WI38 (cell line): ENCODE data around the gene CA11.
"Not testable (repeated sequence)": the region's sequence is repeated elsewhere in the genome, so short reads cannot be mapped to it uniquely, and the experiment has no call there.

Source experiments
- H3K4me3 ChIP-seq: 2 replicates; pipeline ENCODE4 v1.5.1; 2011; ENCODE audit warnings: low read depth, mild to moderate bottlenecking, control low read depth, low read length
- TF ChIP-seq, protein P1 (sequence below): IDR thresholded peaks from 2 replicates; pipeline ENCODE4 v1.5.1; 2012; ENCODE audit warnings: low read depth, mild to moderate bottlenecking, control low read depth, low read length

The CA11 gene

DNA sequence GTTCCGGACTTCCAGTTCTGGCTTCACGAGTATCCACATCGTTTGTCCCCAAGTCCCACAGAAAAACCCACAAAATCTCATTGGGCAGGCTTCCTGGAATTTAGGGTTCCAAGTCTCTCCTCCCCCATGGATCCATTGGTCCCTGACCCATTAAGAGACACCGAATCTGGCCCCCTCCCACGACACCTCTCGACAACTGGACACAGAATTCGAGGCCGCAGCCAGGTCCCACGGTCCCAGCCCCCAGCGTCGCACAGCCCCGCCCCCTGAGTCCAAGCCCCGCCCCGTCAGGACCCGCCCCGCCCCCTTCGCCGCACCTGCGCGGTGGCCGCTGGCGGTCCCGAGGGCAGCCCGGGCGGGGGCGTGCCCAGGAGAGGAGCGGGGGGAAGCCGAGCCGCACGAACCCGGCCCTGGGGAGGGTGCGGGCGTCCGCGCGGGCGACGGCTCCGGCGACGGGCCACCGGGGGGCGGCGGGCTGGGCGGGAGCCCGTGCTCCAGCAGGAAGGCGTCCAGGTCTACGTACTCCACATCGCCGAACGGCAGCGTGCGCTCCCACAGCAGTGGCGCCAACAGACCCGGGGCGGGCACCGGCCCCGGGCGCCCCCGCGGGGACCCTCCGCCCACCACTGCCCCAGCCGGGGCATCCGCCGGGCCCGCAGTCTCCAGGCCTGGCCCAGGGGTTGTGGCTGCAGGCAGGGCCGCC, 10.6 kb downstream of the CA11 start:
- TF ChIP-seq, protein P1, sequence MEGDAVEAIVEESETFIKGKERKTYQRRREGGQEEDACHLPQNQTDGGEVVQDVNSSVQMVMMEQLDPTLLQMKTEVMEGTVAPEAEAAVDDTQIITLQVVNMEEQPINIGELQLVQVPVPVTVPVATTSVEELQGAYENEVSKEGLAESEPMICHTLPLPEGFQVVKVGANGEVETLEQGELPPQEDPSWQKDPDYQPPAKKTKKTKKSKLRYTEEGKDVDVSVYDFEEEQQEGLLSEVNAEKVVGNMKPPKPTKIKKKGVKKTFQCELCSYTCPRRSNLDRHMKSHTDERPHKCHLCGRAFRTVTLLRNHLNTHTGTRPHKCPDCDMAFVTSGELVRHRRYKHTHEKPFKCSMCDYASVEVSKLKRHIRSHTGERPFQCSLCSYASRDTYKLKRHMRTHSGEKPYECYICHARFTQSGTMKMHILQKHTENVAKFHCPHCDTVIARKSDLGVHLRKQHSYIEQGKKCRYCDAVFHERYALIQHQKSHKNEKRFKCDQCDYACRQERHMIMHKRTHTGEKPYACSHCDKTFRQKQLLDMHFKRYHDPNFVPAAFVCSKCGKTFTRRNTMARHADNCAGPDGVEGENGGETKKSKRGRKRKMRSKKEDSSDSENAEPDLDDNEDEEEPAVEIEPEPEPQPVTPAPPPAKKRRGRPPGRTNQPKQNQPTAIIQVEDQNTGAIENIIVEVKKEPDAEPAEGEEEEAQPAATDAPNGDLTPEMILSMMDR = no peak
- H3K4me3 ChIP-seq = peak overlapping the region; percentile 58

DNA sequence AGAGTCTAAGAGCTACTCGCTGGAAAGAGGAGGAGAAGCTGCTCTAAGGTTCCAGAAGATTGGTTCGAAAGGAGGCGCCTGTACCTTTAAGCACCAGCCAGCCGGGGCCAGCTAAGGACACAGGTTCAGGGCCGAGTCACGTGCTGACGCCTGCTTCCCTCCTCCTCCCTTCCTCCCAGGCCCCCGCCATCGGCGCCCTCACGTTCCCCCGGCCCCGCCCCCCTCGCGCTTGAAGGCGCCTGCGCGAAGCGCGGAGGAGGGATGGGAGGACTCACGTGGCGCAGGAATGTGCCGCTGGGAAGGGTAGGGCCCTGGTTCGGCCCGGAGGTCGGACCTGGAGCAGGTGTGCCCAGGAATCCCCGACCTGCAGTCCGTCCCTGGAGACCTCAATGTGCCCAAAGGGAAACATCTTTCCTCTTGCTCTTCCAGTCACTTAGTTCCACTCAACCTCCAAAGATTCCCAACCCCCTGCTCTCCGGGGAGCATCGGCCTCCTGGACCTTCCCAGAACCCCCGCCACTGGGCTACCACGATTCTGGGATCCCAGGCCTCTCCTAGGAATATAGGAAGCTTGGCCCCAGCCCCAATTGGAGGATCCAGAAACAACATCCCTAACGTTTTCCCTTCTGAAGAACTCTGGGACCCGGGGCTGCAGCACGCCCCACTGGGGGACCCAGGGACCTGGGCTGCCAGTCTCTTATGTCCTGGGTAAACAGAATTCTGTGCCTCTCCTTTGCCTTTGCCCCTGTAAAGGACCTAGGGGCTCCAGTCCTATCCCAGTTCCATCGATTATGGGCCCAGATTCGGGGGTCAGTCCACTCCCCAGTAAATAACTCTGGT, 11.3 kb downstream of the CA11 start:
- TF ChIP-seq, protein P1 = no peak
- peak overlapping the region; percentile 16; the same call in 1 of the 2 replicates for H3K4me3 ChIP-seq

DNA sequence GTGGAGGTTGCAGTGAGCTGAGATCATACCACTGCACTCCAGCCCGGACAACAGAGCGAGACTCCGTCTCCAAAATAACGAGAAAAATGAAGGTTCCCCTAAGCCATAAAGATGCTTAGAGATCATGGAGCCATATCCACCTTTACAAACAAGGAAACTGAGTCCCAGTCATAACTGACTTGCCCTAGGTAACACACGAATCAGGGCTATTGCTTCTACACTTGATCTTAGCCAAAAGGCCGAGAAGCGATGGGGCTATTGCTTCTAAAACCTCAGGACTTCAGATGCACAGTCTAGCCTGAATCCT, 12.0 kb downstream of the CA11 start:
- no peak overlapping the region for H3K4me3 ChIP-seq
- TF ChIP-seq, protein P1 = no peak

DNA sequence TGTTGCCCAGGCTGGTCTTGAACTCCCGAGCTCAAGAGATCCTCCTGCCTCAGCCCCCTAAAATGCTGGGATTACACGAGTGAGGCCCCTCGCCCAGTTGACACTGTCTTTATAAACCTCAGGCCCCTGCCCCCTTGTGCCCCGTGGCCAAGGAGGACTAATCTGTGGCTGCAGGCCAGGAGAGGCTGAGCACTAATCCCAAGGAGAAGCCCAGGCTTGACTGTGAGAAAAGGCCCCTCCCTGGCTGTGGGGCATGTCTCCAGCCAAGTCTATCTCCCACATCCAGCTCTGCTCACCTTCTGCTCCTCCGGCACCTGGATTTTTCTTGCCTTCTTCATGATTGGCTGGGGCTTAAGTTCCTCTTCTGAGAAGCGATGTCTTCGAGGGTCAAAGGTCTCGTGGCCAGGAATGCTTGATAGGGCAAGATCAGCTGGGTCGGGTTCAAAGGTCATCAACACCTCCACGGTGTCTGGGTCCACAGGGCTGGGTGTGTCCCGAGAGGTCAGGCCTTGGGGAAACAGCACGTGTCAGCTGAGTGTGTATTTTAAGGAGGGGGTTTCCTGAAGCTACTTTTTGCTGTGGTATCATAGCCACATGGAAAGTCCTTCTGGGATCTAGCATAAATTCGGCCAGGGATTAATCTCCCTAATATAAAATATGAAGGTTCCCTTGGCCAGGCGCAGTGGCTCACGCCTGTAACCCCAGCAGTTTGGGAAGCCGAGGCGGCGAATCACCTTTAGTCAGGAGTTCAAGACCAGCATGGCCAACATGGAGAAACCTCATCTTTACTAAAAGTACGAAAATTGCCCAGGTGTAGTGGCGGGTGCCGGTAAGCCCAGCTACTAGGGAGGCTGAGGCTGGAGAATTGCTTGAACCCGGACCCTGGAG, 12.6 kb downstream of the CA11 start:
- no peak overlapping the region for H3K4me3 ChIP-seq
- TF ChIP-seq, protein P1 = no peak

DNA sequence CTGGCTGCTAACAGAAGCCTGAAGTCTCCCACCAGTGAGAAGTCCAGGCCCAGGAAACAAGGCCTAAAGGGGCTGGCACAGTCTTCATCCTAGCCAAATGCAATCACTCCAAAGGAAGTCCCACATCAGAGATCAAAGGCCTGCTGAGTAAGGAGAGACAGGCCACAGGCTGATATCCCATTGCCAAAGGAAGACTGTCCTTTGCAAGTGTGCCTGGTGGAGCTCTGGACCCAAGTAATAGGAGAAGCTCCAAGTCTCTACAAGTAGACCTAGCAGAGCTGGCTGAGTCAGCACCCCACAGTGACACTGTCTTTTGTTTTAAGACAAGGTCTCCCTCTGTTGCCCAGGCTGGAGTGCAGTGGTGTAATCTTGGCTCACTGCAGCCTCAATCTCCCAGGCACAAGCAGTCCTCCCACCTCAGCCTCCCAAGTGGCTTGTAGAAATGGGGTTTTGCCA, 13.3 kb downstream of the CA11 start:
- H3K4me3 ChIP-seq = no peak overlapping the region
- TF ChIP-seq, protein P1 = no peak

DNA sequence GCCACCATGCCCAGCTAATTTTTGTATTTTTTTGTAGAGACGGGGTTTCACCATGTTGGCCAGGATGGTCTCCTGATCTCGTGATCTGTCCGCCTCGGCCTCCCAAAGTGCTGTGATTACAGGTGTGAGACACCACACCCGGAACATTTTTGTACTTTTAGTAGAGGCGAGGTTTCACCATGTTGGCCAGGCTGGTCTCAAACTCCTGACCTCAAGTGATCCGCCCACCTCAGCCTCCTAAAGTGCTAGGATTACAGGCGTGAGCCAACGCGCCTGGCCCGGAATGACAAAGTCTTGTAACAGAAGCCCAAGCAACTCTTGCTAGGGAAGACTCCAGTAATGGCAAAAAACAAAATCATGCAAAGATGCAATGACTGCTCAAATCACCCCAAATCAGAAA, 13.7 kb downstream of the CA11 start:
- H3K4me3 ChIP-seq = not testable (repeated sequence)

DNA sequence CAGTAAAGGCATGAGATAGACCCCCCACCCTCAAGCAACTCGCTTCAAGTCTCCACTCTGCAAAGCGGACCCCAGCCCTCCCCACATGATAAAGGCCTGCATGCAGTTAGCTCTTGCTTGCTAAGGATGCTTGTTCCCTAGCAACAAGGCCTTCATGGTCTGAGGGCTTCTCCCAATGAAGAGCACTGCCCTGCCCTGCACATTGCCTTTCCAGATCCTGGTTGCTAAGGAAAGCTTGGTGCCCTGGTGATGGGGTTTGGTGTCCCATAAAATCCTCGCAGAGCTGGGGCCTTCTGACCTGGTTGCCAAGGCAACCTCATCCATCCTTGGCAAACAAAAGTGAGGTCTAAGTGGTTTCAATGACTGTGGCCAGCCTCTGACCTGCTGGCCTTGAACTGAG, 14.8 kb downstream of the CA11 start:
- no peak overlapping the region for H3K4me3 ChIP-seq
- TF ChIP-seq, protein P1 = no peak
